Stimulated activated effector memory CD8-positive, alpha-beta T cell treated with anti-CD3 and anti-CD28 coated beads, Interleukin-12 subunit alpha, Interleukin-12 subunit beta, amount 100 ng/mL, for 72 hours (primary cell): ENCODE results near the gene PITPNB.

ENCODE experiments used
- ATAC-seq: fragments of 150-1000 bp; cut with Tn5 transposase; 2 replicates; pipeline ENCODE4 v1.10.0; 2021
- DNase-seq, 2 donors: peaks; one replicate each; pipeline ENCODE4 v3.0.0; 2021 to 2022; ENCODE audit warnings: low spot score in 2 of 2
- H3K27ac Mint-ChIP-seq: one replicate; pipeline ENCODE4 v1.8.0; 2022; ENCODE audit warnings: mild to moderate bottlenecking, mixed read lengths
- H3K36me3 Mint-ChIP-seq: one replicate; pipeline ENCODE4 v1.8.0; 2022; ENCODE audit warnings: mild to moderate bottlenecking, mixed read lengths
- H3K4me1 Mint-ChIP-seq: one replicate; pipeline ENCODE4 v1.8.0; 2022; ENCODE audit warnings: mixed read lengths
- H3K4me3 Mint-ChIP-seq: one replicate; pipeline ENCODE4 v1.8.0; 2022; ENCODE audit warnings: mild to moderate bottlenecking, mixed read lengths
- H3K9me3 Mint-ChIP-seq: one replicate; pipeline ENCODE4 v1.8.0; 2022; ENCODE audit warnings: mixed read lengths

Gene PITPNB

GRCh38 chr22:27863001-27863400, 56.1 kb downstream of the PITPNB start:
- H3K27ac Mint-ChIP-seq: no peak overlapping the region
- H3K9me3 Mint-ChIP-seq: no peaks in the 10 kb centered on the region
- peaks cover 25% of the 10 kb centered on the region for H3K4me1 Mint-ChIP-seq
- DNase-seq (no peak), ATAC-seq (no peak)
- no peak overlapping the region for H3K4me3 Mint-ChIP-seq
- peaks cover 93% of the 10 kb centered on the region for H3K36me3 Mint-ChIP-seq

DNA sequence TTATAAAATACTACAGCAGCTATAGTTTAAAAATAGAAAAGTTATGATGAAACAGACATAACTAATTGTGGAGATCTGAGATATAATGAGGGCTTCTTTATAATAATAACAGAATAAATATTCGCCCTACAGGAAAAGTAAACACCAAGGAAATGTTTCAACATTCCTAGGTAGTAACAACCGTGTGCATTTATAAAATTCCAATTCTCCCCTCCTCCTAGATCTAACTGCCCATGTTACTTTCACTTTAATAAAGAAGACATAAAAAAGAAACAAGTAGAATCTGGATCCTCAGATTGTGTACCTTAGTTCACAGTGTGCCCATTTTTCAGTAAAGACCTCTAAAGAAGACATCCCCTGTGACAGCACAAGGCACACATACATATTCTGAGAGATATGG, 59.7 kb downstream of the PITPNB start:
- H3K9me3 Mint-ChIP-seq: no peaks in the 10 kb centered on the region
- DNase-seq (no peak), ATAC-seq (no peak)
- H3K27ac Mint-ChIP-seq: peak overlapping the region; percentile 70
- H3K4me1 Mint-ChIP-seq: peaks cover 19% of the 10 kb centered on the region
- no peak overlapping the region for H3K4me3 Mint-ChIP-seq
- H3K36me3 Mint-ChIP-seq: peaks cover 96% of the 10 kb centered on the region

- H3K27ac Mint-ChIP-seq: no peak overlapping the region
- H3K36me3 Mint-ChIP-seq: peaks cover 96% of the 10 kb centered on the region
- DNase-seq (no peak), ATAC-seq (no peak)
- H3K4me3 Mint-ChIP-seq: no peak overlapping the region
- no peaks in the 10 kb centered on the region for H3K9me3 Mint-ChIP-seq
- H3K4me1 Mint-ChIP-seq: peaks cover 25% of the 10 kb centered on the region
Observed at GRCh38 chr22:27858626-27859025, 60.4 kb downstream of the PITPNB start.

DNA sequence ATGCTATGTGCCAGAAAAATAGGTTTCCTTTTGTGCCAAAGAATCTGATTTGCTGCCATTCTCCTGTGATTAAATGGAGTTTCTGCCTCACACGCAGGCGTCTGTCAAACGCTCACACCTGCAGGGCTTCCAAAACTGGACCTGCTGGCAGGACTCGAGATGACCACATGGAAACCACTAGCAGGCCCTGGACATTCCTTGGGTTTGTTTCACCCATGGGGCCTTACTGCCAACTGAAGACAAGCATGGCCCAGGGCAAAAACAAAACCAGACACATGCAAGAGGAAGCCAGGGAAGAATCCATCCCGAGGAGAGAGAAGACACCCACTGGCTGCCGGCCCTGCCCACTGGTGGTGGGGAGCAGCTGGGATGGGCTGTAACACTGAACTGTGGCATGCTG, 61.6 kb downstream of the PITPNB start:
- Mint-ChIP-seq H3K36me3 (peaks cover 100% of the 10 kb centered on the region), H3K27ac (no peak overlapping the region), H3K9me3 (no peaks in the 10 kb centered on the region), H3K4me1 (peaks cover 28% of the 10 kb centered on the region), H3K4me3 (no peak overlapping the region)
- no peak for ATAC-seq
- no peak for DNase-seq

GRCh38 chr22:27856386-27856785, 62.7 kb downstream of the PITPNB start:
- no peak overlapping the region for H3K4me3 Mint-ChIP-seq
- ATAC-seq (no peak), DNase-seq (no peak)
- peaks cover 23% of the 10 kb centered on the region for H3K4me1 Mint-ChIP-seq
- H3K9me3 Mint-ChIP-seq: no peaks in the 10 kb centered on the region
- H3K27ac Mint-ChIP-seq: peak overlapping the region; percentile 75
- peaks cover 100% of the 10 kb centered on the region for H3K36me3 Mint-ChIP-seq

DNA sequence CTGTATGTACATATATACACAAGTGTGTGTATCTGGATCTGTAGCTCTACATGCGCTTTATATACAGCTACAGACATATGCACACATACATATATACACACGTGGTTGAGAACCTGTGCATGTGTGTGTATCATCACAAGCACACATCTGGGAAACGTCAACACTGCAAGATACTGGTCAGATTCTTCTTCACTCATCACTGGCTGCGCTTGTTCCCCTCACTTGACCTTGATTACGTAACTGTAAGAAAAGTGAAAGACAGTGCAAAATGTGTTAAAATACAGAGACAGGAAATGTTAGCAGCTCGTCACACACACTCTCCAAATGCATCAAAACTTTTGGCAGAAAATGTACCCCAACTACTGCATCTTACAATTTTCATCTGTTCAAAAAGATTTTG, 65.6 kb downstream of the PITPNB start:
- H3K36me3 Mint-ChIP-seq: peaks cover 100% of the 10 kb centered on the region
- ATAC-seq (no peak), DNase-seq (no peak)
- H3K4me3 Mint-ChIP-seq: no peak overlapping the region
- H3K4me1 Mint-ChIP-seq: peaks cover 28% of the 10 kb centered on the region
- H3K9me3 Mint-ChIP-seq: no peaks in the 10 kb centered on the region
- H3K27ac Mint-ChIP-seq: peak overlapping the region; percentile 30

- Mint-ChIP-seq H3K36me3 (peaks cover 100% of the 10 kb centered on the region), H3K4me3 (no peak overlapping the region), H3K9me3 (no peaks in the 10 kb centered on the region), H3K4me1 (peaks cover 28% of the 10 kb centered on the region), H3K27ac (no peak overlapping the region)
- ATAC-seq (no peak), DNase-seq (no peak)
Observed at GRCh38 chr22:27851974-27852746, 66.9 kb downstream of the PITPNB start.

- no peak for DNase-seq
- no peak for ATAC-seq
- peaks cover 87% of the 10 kb centered on the region for H3K36me3 Mint-ChIP-seq
- H3K9me3 Mint-ChIP-seq: no peaks in the 10 kb centered on the region
- no peak overlapping the region for H3K4me3 Mint-ChIP-seq
- no peak overlapping the region for H3K27ac Mint-ChIP-seq
- H3K4me1 Mint-ChIP-seq: peaks cover 18% of the 10 kb centered on the region
Observed at GRCh38 chr22:27850000-27850521, 69.0 kb downstream of the PITPNB start.

- peaks cover 12% of the 10 kb centered on the region for H3K4me1 Mint-ChIP-seq
- no peak for DNase-seq
- no peak for ATAC-seq
- H3K9me3 Mint-ChIP-seq: no peaks in the 10 kb centered on the region
- H3K4me3 Mint-ChIP-seq: no peak overlapping the region
- no peak overlapping the region for H3K27ac Mint-ChIP-seq
- H3K36me3 Mint-ChIP-seq: peaks cover 66% of the 10 kb centered on the region
Observed at GRCh38 chr22:27848005-27848404, 71.1 kb downstream of the PITPNB start.

DNA sequence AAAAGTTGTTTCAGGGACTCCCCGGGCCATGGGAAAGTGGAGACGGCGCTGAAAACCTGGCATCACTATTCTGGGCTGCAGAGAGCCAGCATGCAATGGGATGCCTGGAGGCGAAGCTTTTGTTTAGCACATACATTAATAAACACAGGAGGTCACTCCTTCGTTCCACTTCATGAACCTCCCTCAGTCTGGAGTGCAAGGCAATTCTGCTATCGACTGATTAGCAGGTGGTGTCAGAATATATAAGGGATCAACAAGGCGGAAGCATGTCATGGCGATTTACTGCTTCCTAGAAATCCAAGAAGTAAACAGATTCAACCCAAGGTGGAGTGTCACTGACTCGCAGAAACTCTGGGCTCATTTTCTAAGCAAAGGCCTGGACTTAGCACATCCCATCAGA, 72.1 kb downstream of the PITPNB start:
- peaks cover 61% of the 10 kb centered on the region for H3K36me3 Mint-ChIP-seq
- peak overlapping the region; percentile 43 for H3K27ac Mint-ChIP-seq
- H3K4me1 Mint-ChIP-seq: peaks cover 15% of the 10 kb centered on the region
- no peaks in the 10 kb centered on the region for H3K9me3 Mint-ChIP-seq
- ATAC-seq (no peak), DNase-seq (no peak)
- no peak overlapping the region for H3K4me3 Mint-ChIP-seq

DNA sequence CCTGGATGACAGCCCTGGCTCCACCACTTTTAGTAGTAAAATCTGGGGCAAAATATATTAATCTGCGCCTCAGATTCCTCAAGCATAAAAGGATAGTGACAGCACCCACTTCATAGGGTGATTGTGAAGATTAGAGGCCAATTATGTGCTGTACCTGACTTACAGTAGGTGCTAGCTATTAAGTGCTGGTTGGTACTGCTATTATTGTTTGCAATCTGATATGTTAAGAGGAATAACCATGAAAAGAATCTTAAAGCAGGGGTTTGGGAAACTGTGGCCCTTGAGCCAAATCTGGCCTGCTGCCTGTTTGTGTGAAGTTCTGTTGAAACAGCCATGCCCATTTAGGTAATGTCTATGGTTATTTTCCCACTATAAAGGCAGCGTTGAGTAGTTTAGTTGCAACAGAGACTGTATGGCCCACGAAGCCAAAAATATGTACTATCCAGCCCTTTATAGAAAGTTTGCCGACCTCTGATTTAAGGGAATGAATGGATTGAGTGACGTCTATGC, 72.8 kb downstream of the PITPNB start:
- Mint-ChIP-seq H3K9me3 (no peaks in the 10 kb centered on the region), H3K4me1 (peaks cover 15% of the 10 kb centered on the region), H3K27ac (no peak overlapping the region), H3K4me3 (no peak overlapping the region), H3K36me3 (peaks cover 58% of the 10 kb centered on the region)
- DNase-seq (no peak), ATAC-seq (no peak)

DNA sequence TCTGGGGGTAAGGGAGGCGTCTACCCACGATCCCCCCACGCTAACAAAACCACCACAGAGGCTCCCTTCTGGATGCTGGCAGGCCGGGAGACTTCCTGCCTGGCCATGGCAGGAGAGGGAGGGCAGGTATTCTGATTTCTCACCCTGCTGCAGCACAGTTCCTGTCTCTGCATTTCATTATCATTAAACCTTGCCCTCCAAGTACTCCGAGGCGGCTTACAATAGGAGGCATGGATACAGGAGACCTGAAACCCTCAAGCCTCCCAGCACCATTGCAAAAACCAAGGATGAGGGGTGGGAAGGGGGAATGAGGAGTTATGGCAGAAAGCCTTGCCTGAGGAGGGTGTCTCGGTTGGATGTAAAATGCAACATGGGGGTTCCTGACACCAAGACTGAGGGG, 73.4 kb downstream of the PITPNB start:
- Mint-ChIP-seq H3K36me3 (peaks cover 51% of the 10 kb centered on the region), H3K4me3 (no peak overlapping the region), H3K4me1 (peaks cover 15% of the 10 kb centered on the region), H3K9me3 (no peaks in the 10 kb centered on the region), H3K27ac (no peak overlapping the region)
- ATAC-seq (no peak), DNase-seq (no peak)

GRCh38 chr22:27844656-27845591, 74.1 kb downstream of the PITPNB start:
- H3K27ac Mint-ChIP-seq: no peak overlapping the region
- ATAC-seq (no peak), DNase-seq (no peak)
- H3K9me3 Mint-ChIP-seq: no peaks in the 10 kb centered on the region
- H3K36me3 Mint-ChIP-seq: peaks cover 44% of the 10 kb centered on the region
- H3K4me1 Mint-ChIP-seq: peaks cover 15% of the 10 kb centered on the region
- no peak overlapping the region for H3K4me3 Mint-ChIP-seq

DNA sequence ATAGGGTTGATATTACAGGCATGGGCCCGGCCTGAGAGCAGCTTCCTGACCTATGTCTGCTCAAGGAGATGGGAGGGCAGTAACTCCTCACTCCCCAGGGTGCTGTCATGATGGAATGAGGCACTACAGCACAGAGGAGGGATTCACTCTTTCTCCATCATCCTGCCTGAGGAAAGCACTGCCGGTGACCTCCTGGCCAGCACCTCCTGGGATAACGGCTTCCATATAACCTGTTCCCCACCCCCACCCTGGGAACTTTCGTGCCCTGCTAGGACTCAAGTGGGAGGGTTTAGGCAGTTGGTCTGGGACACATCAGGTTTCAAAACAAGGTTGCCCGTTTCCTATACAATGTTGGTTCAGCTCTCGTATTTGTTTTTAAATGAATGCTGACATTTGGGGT, 74.8 kb downstream of the PITPNB start:
- H3K36me3 Mint-ChIP-seq: peaks cover 37% of the 10 kb centered on the region
- no peak overlapping the region for H3K27ac Mint-ChIP-seq
- no peak overlapping the region for H3K4me3 Mint-ChIP-seq
- no peak for DNase-seq
- peaks cover 10% of the 10 kb centered on the region for H3K4me1 Mint-ChIP-seq
- no peak for ATAC-seq
- H3K9me3 Mint-ChIP-seq: no peaks in the 10 kb centered on the region

DNA sequence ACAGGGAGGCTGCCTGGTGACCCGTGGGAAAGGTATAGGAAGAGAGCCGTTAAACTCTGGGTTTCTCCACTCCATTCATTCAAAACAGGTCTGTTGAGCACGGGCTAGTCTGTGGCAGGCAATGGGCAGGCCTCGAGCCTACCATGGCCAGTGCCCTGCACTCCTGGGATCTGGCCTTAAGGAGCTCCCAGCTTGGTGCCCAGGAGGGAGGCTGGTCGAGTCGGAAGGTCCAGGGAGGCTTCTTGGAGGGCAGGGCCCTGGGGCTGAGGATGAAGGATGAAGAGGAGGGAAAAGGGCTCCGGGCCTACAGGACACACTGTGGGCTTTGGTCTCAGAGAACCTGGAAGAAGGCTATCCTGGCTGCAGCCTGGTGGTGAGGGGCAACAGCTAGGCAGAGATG, 75.6 kb downstream of the PITPNB start:
- DNase-seq (no peak), ATAC-seq (no peak)
- Mint-ChIP-seq H3K4me1 (peaks cover 9% of the 10 kb centered on the region), H3K9me3 (no peaks in the 10 kb centered on the region), H3K4me3 (no peak overlapping the region), H3K27ac (no peak overlapping the region), H3K36me3 (peaks cover 29% of the 10 kb centered on the region)
